Endometrium (tissue), 2 donors: ENCODE data around the gene RAET1G.
"Not testable (repeated sequence)": the region's sequence is repeated elsewhere in the genome, so short reads cannot be mapped to it uniquely, and the experiment has no call there.

ENCODE experiments used
- FAIRE-seq: peaks from 2 replicates; lab custom pipeline; 2012; peaks lifted over from hg19 to GRCh38; lab: Jason Lieb, UNC
- donor health status: control.
- donor health status: control.

Gene RAET1G

GRCh38 chr6:149895048-149895590 is 27.8 kb downstream of the RAET1G start:
- FAIRE-seq, result no peak

GRCh38 chr6:149891864-149892263 is 31.1 kb downstream of the RAET1G start:
- not testable (repeated sequence) for FAIRE-seq

- FAIRE-seq, result no peak
These were observed 31.7 kb downstream of the RAET1G start for GRCh38 chr6:149891259-149891658.

- no peak for FAIRE-seq
These were observed 32.3 kb downstream of the RAET1G start for GRCh38 chr6:149890629-149891045.

DNA sequence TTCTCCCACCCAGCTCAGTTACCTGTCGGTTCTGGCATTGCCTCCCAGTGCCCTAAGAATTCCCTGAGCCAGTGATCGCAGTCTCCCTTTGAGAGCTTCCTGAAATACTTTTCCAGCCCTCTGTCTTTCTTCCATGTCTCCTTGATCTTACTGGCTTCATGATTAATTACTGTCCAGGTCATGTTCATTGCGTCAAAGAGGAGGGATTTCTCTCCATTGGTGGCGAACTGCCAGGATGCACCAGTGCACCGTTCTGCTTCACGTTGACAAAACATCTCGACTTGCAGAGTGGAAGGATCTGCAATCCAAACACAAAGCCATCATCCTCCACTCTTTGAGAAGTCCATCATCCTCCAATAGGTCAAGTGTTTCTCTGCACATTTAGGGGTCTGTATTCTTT is 33.6 kb downstream of the RAET1G start:
- FAIRE-seq, result no peak

DNA sequence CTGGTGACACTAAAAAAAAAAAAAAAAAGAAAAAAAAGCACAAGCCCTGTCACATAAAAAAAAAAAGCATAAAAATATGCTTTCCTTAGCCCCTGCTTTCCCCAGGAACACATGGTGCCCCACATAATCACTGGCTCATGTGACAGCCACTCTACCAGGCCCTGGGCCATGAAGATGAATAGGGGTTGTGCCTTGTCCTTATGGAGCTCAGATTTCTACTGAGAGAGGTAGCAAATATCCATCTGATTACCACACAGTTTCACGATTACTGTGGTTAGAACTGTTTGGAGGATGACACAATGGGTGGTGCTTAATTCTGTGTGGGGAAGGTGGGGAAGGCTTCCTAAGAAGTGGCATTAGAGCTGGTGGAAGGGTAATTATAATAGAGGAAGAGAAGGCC is 34.3 kb downstream of the RAET1G start:
- FAIRE-seq, result no peak

DNA sequence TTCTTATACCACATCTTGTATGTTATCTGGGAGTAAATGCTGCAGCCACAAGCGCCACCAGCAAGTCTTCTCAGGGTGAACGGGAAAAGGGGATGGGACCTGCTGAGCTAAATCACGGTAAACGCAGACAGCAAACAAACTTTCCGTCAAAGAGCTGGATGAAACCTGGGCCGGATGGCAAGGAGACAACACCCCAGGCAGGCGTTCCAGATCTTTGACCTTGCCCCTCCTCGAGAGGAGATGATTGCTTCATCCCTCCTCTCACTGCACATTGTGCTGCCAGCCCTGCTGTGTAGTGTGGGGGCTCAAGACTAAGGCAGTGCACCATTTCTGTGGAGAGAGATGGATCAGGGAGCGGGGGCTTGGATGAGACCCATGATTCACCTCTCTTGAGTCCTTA is 34.8 kb downstream of the RAET1G start:
- no peak for FAIRE-seq

- FAIRE-seq, result no peak
These were observed 35.6 kb downstream of the RAET1G start for GRCh38 chr6:149887343-149887742.

GRCh38 chr6:149885888-149886287 is 37.0 kb downstream of the RAET1G start:
- FAIRE-seq, result no peak

GRCh38 chr6:149884617-149885016 is 38.3 kb downstream of the RAET1G start:
- no peak for FAIRE-seq

GRCh38 chr6:149884215-149884614 is 38.7 kb downstream of the RAET1G start:
- FAIRE-seq, result no peak

DNA sequence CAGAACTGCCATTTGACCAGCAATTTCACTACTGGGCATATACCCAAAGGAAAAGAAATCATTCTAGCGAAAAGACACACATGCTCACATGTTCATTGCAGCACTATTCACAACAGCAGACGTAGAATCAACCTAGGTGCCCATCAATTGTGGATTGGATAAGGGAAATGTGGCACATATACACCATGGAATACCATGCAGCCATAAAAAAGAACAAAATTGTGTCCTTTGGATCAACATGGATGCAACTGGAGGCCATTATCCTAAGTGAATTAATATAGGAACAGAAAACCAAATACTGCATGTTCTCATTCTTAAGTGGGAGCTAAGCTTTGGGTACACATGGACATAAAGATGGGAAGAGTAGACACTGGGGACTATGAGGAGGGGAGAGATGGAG is 41.1 kb downstream of the RAET1G start:
- no peak for FAIRE-seq

DNA sequence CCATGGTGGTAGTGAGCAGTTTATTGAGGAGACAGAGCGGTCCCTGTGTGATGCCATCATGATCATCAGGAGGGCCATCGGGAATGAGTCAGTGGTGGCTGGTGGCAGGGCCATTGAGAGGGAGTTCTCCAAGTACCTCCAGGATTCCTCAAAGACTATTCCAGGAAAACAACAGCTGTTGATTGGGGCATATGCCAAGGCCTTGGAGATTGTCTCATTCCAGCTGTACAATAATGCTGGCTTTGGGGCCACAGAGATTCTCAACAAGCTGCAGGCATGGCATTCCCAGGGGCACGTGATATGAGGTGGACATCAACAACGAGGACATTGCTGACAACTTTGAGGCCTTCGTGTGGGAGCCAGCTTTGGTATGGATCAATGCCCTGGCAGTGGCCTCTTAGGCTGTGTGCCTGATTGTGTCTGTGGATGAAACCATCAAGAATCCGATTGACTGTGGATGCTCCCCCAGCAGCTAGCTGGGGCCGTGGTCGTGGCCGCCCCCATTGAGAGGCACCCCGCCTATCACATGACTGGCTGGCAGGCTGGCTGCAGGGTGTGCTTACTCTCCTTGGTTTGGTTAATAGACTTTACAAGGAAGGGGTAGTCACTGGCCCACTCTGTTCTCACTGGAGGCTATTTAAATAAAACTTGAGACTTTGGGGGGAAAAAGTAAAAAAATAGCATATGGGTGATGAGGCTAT is 41.7 kb downstream of the RAET1G start:
- no peak for FAIRE-seq

DNA sequence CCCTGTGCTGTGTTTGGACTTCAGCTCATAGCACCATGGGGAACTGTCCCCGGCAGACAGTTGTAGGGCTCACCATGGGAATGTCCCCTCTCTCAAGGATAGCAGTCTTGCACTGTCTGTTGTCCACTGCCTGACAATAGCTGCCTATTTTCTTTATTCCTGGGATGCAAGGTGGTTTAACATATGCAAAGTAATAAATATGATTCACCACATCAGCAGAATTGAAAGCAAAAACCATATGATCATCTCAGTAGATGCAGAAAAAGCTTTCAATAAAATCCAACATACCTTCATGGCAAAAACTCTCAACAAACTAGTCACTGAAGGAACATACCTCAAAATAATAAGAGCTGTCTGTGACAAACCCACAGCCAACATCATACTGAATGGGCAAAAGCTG is 45.3 kb downstream of the RAET1G start:
- no peak for FAIRE-seq

- FAIRE-seq, result no peak
These were observed 46.5 kb downstream of the RAET1G start for GRCh38 chr6:149876241-149876933.

DNA sequence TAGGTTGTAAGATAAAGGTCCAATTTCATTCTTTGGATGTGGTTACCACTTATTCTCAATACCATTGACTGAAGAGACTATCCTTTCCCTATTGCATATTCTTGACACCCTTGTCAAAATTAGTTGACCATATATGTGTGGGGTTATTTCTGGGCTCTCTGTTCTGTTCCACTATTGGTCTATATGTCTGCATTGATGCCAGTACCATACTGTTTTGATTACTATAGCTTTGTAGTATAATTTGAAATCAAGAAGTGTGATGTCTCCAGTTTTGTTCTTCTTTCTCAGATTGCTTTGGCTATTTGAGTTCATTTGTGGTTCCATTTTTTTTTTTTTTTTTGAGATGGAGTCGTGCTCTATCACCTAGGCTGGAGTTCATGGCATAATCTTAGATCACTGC is 50.7 kb downstream of the RAET1G start:
- no peak for FAIRE-seq

DNA sequence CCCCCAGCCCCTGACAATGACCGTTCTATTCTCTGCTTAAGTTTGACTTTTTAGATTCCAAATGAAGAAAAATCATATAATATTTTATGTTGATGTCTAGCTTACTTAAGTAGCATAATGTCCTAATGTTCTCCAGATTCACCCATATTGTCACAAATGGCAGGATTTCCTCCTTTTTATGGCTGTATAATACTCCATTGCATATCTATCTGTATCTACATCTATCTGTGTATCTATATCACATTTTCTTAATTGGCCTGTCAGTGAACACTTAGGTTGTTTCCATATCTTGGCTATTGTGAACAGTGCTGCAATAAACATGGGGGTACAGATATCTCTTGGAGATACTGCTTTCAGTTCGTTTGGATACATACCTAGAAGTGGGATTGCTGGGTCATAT is 51.7 kb downstream of the RAET1G start:
- no peak for FAIRE-seq

DNA sequence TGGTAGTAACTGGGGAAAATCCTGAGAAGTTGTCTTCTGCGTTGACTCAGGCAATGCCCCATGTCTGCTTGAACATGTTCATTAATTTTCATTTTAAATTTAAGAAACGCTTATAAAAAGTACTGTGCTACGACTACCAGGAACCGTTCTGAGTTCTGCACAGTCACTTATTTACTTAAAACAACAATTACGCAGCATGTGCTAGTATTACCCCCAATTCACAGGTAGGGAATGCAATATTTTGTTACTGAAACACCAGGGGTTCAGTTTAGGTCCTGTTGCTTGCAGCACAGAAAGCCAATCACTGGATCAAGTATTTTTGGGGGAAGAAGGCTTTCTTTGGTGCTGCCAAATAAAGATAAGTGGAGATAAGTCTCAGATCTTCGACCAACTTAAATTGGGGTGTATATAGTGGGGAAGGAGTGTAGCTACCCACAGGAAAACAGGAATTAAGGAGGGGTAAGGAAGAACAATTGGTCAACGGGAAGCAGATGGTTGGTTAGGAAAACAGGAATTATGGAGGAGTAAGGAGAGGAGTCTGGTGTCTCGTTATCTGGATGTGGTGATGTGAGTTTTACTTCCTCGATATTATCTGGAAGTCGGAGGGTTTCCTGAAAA is 53.5 kb downstream of the RAET1G start:
- FAIRE-seq, result no peak

- FAIRE-seq, result no peak
These were observed 54.9 kb downstream of the RAET1G start for GRCh38 chr6:149867876-149868640.
